HG02642 (cell line): Measurements from ENCODE around the gene FOXJ1.
"Not testable (repeated sequence)": the region's sequence is repeated elsewhere in the genome, so short reads cannot be mapped to it uniquely, and the experiment has no call there.

ENCODE experiments used
- ATAC-seq: cut with Tn5 transposase; IDR thresholded peaks from one replicate; pipeline ENCODE4 v1.9.1; 2021; ENCODE audit warnings: mild to moderate bottlenecking; ENCODE audit not compliant: unreplicated experiment, poor library complexity

Gene FOXJ1

GRCh38 chr17:76141212-76142038 lies at the start of gene FOXJ1:
TSS of gene FOXJ1 (minus strand) at chr17:76141245. CDS start at chr17:76140395, 850 bp downstream.
- peak; percentile 72 for ATAC-seq

- no peak for ATAC-seq
Measured at GRCh38 chr17:76189741-76190140, 48.7 kb upstream of the FOXJ1 start.

GRCh38 chr17:76189247-76189646 lies 48.2 kb upstream of the FOXJ1 start:
- no peak for ATAC-seq

- ATAC-seq = no peak
Measured at GRCh38 chr17:76188213-76189016, 47.4 kb upstream of the FOXJ1 start.

- not testable (repeated sequence) for ATAC-seq
Measured at GRCh38 chr17:76186774-76187173, 45.7 kb upstream of the FOXJ1 start.

GRCh38 chr17:76184290-76184689 lies 43.2 kb upstream of the FOXJ1 start:
- ATAC-seq = no peak

GRCh38 chr17:76182016-76182764 lies 41.1 kb upstream of the FOXJ1 start:
- peak; percentile 67 for ATAC-seq

GRCh38 chr17:76179496-76180467 lies 38.7 kb upstream of the FOXJ1 start:
- no peak for ATAC-seq

GRCh38 chr17:76178124-76178523 lies 37.1 kb upstream of the FOXJ1 start:
- no peak for ATAC-seq

GRCh38 chr17:76176701-76177574 lies 35.9 kb upstream of the FOXJ1 start:
- no peak for ATAC-seq

- no peak for ATAC-seq
Measured at GRCh38 chr17:76174037-76174436, 33.0 kb upstream of the FOXJ1 start.

- no peak for ATAC-seq
Measured at GRCh38 chr17:76173474-76173873, 32.4 kb upstream of the FOXJ1 start.

GRCh38 chr17:76171706-76172105 lies 30.7 kb upstream of the FOXJ1 start:
- ATAC-seq = no peak

GRCh38 chr17:76170114-76170513 lies 29.1 kb upstream of the FOXJ1 start:
- no peak for ATAC-seq

- ATAC-seq = no peak
Measured at GRCh38 chr17:76166906-76167305, 25.9 kb upstream of the FOXJ1 start.

GRCh38 chr17:76166168-76166567 lies 25.1 kb upstream of the FOXJ1 start:
- ATAC-seq = no peak

- no peak for ATAC-seq
Measured at GRCh38 chr17:76164331-76164730, 23.3 kb upstream of the FOXJ1 start.

GRCh38 chr17:76163919-76164318 lies 22.9 kb upstream of the FOXJ1 start:
- no peak for ATAC-seq
